Smooth muscle cell (in vitro differentiated cells): ENCODE data around the gene AHSA1. TPM values are rescaled to one million over a fixed set of nuclear protein-coding genes. Genes with fewer than 3 reads are reported as not detected.

Source experiments
- DNase-seq: peaks from one replicate; lab custom pipeline; 2025; ENCODE audit not compliant: unreplicated experiment; lab: John Stamatoyannopoulos, UW
- H2AFZ ChIP-seq: fragments of 200-600 bp; sonication (generic); 2 replicates; pipeline ENCODE4 v1.6.0; 2016; ENCODE audit warnings: antibody characterized with exemption, low read depth, mild to moderate bottlenecking
- H3F3A ChIP-seq: fragments of 200-600 bp; sonication (generic); 2 replicates; pipeline ENCODE4 v1.6.0; 2017; ENCODE audit warnings: antibody characterized with exemption, low read depth
- H3K27ac ChIP-seq: fragments of 200-600 bp; sonication (generic); 2 replicates; pipeline ENCODE4 v1.5.1; 2016; ENCODE audit warnings: low read depth, mild to moderate bottlenecking
- H3K27me3 ChIP-seq: fragments of 200-600 bp; sonication (generic); 2 replicates; pipeline ENCODE4 v1.6.1; 2016; ENCODE audit warnings: low read depth, mild to moderate bottlenecking
- H3K36me3 ChIP-seq: fragments of 200-600 bp; sonication (generic); 2 replicates; pipeline ENCODE4 v1.5.1; 2016; ENCODE audit warnings: low read depth
- H3K4me1 ChIP-seq: fragments of 200-600 bp; sonication (generic); 2 replicates; pipeline ENCODE4 v1.5.1; 2016; ENCODE audit warnings: low read depth
- H3K4me2 ChIP-seq: fragments of 200-600 bp; sonication (generic); 2 replicates; pipeline ENCODE4 v1.6.0; 2016; ENCODE audit warnings: mild to moderate bottlenecking
- H3K4me3 ChIP-seq: fragments of 200-600 bp; sonication (generic); 2 replicates; pipeline ENCODE4 v1.5.1; 2016; ENCODE audit warnings: mild to moderate bottlenecking
- H3K79me2 ChIP-seq: fragments of 200-600 bp; sonication (generic); 2 replicates; pipeline ENCODE4 v1.6.0; 2016; ENCODE audit warnings: low read depth, mild to moderate bottlenecking
- H3K9ac ChIP-seq: fragments of 200-600 bp; sonication (generic); 2 replicates; pipeline ENCODE4 v1.6.0; 2016; ENCODE audit warnings: low read depth
- H3K9me3 ChIP-seq: fragments of 200-600 bp; sonication (generic); replicated peaks from 2 replicates; pipeline ENCODE4 v1.5.1; 2016; ENCODE audit warnings: low read depth
- H4K20me1 ChIP-seq: fragments of 200-600 bp; sonication (generic); 2 replicates; pipeline ENCODE4 v1.6.0; 2016; ENCODE audit warnings: low read depth
- CTCF ChIP-seq: fragments of 200-600 bp; sonication (generic); IDR thresholded peaks from 2 replicates; pipeline ENCODE4 v1.5.1; 2017; ENCODE audit warnings: borderline replicate concordance, mild to moderate bottlenecking, antibody characterized with exemption; ENCODE audit not compliant: insufficient read depth, poor library complexity, severe bottlenecking
- WGBS: methylation state at CpG from one replicate; pipeline ENCODE4 v1.1.7; 2016; ENCODE audit warnings: low lambda C conversion rate; 5-methylcytosine and 5-hydroxymethylcytosine counted together
- polyA plus RNA-seq: library from polyadenylated mRNA; unstranded; fragments of >200 nt; fragmentation: Nextera tagmentation; extraction: Ambion mirVana; gene quantifications from 2 replicates; pipeline ENCODE4 v1.2.1, GENCODE V29; 2016
- total RNA-seq: library from RNA; depleted of rRNA; stranded (reverse); fragments of >200 nt; gene quantifications from 2 replicates; pipeline ENCODE4 v1.2.3, GENCODE V29; 2014

AHSA1 gene
- total and polyA plus RNA-seq, 2 experiments from 2014 or later: 88.5 to 92.8 TPM

GRCh38 chr14:77416836-77417235, 41.1 kb upstream of the AHSA1 start:
- no peaks in the 10 kb centered on the region for H3K36me3 ChIP-seq
- TF ChIP-seq CTCF: no peak
- no peak overlapping the region for H3K4me2 ChIP-seq
- no peak for DNase-seq
- no peaks in the 10 kb centered on the region for H3K79me2 ChIP-seq
- H4K20me1 ChIP-seq: no peaks in the 10 kb centered on the region
- no peaks in the 10 kb centered on the region for H3F3A ChIP-seq
- H3K4me3 ChIP-seq: no peak overlapping the region
- H3K9ac ChIP-seq: no peak overlapping the region
- 97% methylated on average over 8 of the region's 8 CpGs for WGBS
- no peaks in the 10 kb centered on the region for H3K9me3 ChIP-seq
- no peaks in the 10 kb centered on the region for H3K4me1 ChIP-seq
- H2AFZ ChIP-seq: no peak overlapping the region
- no peak overlapping the region for H3K27ac ChIP-seq
- no peaks in the 10 kb centered on the region for H3K27me3 ChIP-seq

DNA sequence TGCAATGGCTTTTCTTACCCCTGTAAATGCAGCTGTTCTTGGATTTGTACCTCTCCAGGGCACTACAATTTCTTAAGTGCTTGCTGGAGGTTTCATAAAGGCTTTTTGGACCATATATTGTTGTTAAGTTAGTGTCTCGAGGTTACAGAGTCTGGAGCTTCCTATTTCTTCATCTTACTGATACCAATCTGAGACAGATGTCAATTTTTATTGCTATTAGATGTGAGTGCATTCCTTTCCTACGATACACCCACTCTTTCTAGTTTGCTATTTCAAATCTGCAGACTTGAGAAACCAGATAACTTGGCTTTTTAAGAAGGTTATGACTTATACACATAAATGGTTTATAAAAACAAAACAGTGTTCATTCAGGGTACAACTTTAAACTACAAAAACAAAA, 36.7 kb upstream of the AHSA1 start:
- no peak overlapping the region for H3K27ac ChIP-seq
- no peak overlapping the region for H3K4me2 ChIP-seq
- WGBS: 78% methylated on average over 2 of the region's 2 CpGs
- no peak for TF ChIP-seq CTCF
- H3K4me3 ChIP-seq: no peak overlapping the region
- no peak for DNase-seq
- H3F3A ChIP-seq: no peaks in the 10 kb centered on the region
- no peaks in the 10 kb centered on the region for H3K27me3 ChIP-seq
- H2AFZ ChIP-seq: no peak overlapping the region
- H3K9ac ChIP-seq: no peak overlapping the region
- H3K9me3 ChIP-seq: no peaks in the 10 kb centered on the region
- no peaks in the 10 kb centered on the region for H3K4me1 ChIP-seq
- peaks cover 14% of the 10 kb centered on the region for H3K36me3 ChIP-seq
- no peaks in the 10 kb centered on the region for H4K20me1 ChIP-seq
- no peaks in the 10 kb centered on the region for H3K79me2 ChIP-seq

- H3K79me2 ChIP-seq: no peaks in the 10 kb centered on the region
- no peaks in the 10 kb centered on the region for H3K27me3 ChIP-seq
- H2AFZ ChIP-seq: no peak within 1 kb of the TSS
- H3K4me3 ChIP-seq: no peak within 1 kb of the TSS
- no peaks in the 10 kb centered on the region for H3F3A ChIP-seq
- H3K27ac ChIP-seq: no peak within 1 kb of the TSS
- no peak for DNase-seq
- no peak for TF ChIP-seq CTCF
- H3K36me3 ChIP-seq: peaks cover 24% of the 10 kb centered on the region
- no peak within 1 kb of the TSS for H3K4me2 ChIP-seq
- 97% methylated on average over 1 of the region's 1 CpG for WGBS
- no peaks in the 10 kb centered on the region for H4K20me1 ChIP-seq
- H3K9ac ChIP-seq: no peak within 1 kb of the TSS
- no peaks in the 10 kb centered on the region for H3K9me3 ChIP-seq
- H3K4me1 ChIP-seq: no peaks in the 10 kb centered on the region
These were observed 34.5 kb upstream of the AHSA1 start, which contains the start of gene NOXRED1 for GRCh38 chr14:77423423-77423822. TSS of gene NOXRED1 (minus strand) at chr14:77423523. CDS start at chr14:77422889, 634 bp downstream.

DNA sequence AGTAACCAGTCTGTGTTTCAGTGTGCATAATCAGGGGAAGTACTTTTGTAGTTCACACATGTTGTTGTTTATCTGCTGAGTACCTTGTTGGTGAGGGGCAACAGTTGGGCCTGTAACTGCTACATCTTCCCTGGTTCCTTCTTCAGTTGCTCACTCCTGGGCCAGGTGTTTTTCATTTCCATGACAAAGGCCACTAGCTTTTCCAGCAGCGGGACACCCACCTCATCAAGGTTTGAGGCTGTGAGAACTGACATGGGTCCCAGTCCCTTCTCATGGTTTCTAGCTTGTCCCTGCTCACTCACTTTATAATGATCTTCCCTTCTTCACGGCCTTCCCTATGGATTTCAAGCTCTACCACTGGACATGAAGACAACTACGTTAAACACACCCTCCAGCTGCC, 33.0 kb upstream of the AHSA1 start:
- no peak for TF ChIP-seq CTCF
- H3K36me3 ChIP-seq: peaks cover 30% of the 10 kb centered on the region
- no peak overlapping the region for H3K27ac ChIP-seq
- WGBS: 88% methylated on average over 3 of the region's 3 CpGs
- no peaks in the 10 kb centered on the region for H3K79me2 ChIP-seq
- H3K4me2 ChIP-seq: no peak overlapping the region
- H3K9me3 ChIP-seq: no peaks in the 10 kb centered on the region
- no peaks in the 10 kb centered on the region for H3K4me1 ChIP-seq
- no peaks in the 10 kb centered on the region for H4K20me1 ChIP-seq
- no peak for DNase-seq
- H3K27me3 ChIP-seq: no peaks in the 10 kb centered on the region
- H3F3A ChIP-seq: no peaks in the 10 kb centered on the region
- no peak overlapping the region for H3K4me3 ChIP-seq
- no peak overlapping the region for H3K9ac ChIP-seq
- no peak overlapping the region for H2AFZ ChIP-seq
